Activated naive CD4-positive, alpha-beta T cell treated with anti-CD3 and anti-CD28 coated beads, Interleukin-2, amount 50 U/mL, for 24 hours (primary cell): Measurements from ENCODE around the gene SIK2.

Experiments used
- H3K27ac Mint-ChIP-seq: one replicate; pipeline ENCODE4 v1.8.0; 2021; ENCODE audit warnings: mild to moderate bottlenecking, mixed read lengths
- H3K27me3 Mint-ChIP-seq: one replicate; pipeline ENCODE4 v1.8.0; 2021; ENCODE audit warnings: mixed read lengths
- H3K36me3 Mint-ChIP-seq: one replicate; pipeline ENCODE4 v1.8.0; 2021; ENCODE audit warnings: mixed read lengths
- H3K4me1 Mint-ChIP-seq: one replicate; pipeline ENCODE4 v1.8.0; 2021; ENCODE audit warnings: mixed read lengths
- H3K4me3 Mint-ChIP-seq: one replicate; pipeline ENCODE4 v1.8.0; 2021; ENCODE audit warnings: mild to moderate bottlenecking, mixed read lengths
- H3K9me3 Mint-ChIP-seq: one replicate; pipeline ENCODE4 v1.8.0; 2021; ENCODE audit warnings: mixed read lengths

Gene SIK2

DNA sequence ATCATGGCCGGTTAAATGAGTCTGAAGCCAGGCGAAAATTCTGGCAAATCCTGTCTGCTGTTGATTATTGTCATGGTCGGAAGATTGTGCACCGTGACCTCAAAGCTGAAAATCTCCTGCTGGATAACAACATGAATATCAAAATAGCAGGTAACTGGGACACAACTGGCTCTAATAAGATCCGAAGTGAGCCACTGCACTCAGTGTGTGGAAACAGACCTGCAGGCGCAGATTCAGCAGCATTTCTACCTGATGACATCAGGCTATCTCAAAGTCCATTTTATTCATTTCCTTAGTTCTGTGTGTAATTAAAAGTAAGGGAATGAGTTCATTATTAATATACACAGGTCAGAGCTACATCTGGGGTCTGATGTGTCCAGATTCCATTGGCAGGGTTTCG, 85.8 kb downstream of the SIK2 start:
- H3K27ac Mint-ChIP-seq, result no peak overlapping the region
- no peaks in the 10 kb centered on the region for H3K4me1 Mint-ChIP-seq
- peaks cover 16% of the 10 kb centered on the region for H3K36me3 Mint-ChIP-seq
- no peak overlapping the region for H3K4me3 Mint-ChIP-seq
- no peaks in the 10 kb centered on the region for H3K9me3 Mint-ChIP-seq
- H3K27me3 Mint-ChIP-seq, result no peaks in the 10 kb centered on the region

GRCh38 chr11:111691176-111691575, 88.9 kb downstream of the SIK2 start:
- no peaks in the 10 kb centered on the region for H3K27me3 Mint-ChIP-seq
- H3K4me1 Mint-ChIP-seq, result no peaks in the 10 kb centered on the region
- peaks cover 18% of the 10 kb centered on the region for H3K36me3 Mint-ChIP-seq

DNA sequence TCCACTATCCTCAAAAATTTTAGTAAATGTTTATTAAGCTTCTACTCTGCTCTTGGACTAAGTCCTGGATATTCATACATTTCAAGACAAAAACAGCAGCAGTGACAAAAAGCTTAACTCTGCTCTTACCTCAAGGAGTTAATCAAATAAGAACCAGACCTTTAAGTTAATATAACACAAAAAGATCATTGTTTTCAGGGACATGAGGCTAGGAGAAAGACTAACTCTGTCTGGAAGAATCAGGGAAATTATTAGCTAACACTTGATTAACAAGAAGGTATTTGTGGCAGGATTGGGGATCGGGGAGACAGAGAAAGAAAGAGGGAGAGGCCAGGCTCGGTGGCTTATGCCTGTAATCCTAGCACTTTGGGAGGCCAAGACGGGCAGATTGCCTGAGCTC, 89.5 kb downstream of the SIK2 start:
- no peaks in the 10 kb centered on the region for H3K4me1 Mint-ChIP-seq
- no peaks in the 10 kb centered on the region for H3K27me3 Mint-ChIP-seq
- no peak overlapping the region for H3K27ac Mint-ChIP-seq
- H3K9me3 Mint-ChIP-seq, result no peaks in the 10 kb centered on the region
- no peak overlapping the region for H3K4me3 Mint-ChIP-seq
- H3K36me3 Mint-ChIP-seq, result peaks cover 18% of the 10 kb centered on the region

More at GRCh38 chr11:111691176-111691575, 88.9 kb downstream of the SIK2 start:
- Mint-ChIP-seq H3K9me3 (no peaks in the 10 kb centered on the region), H3K4me3 (no peak overlapping the region), H3K27ac (no peak overlapping the region)

DNA sequence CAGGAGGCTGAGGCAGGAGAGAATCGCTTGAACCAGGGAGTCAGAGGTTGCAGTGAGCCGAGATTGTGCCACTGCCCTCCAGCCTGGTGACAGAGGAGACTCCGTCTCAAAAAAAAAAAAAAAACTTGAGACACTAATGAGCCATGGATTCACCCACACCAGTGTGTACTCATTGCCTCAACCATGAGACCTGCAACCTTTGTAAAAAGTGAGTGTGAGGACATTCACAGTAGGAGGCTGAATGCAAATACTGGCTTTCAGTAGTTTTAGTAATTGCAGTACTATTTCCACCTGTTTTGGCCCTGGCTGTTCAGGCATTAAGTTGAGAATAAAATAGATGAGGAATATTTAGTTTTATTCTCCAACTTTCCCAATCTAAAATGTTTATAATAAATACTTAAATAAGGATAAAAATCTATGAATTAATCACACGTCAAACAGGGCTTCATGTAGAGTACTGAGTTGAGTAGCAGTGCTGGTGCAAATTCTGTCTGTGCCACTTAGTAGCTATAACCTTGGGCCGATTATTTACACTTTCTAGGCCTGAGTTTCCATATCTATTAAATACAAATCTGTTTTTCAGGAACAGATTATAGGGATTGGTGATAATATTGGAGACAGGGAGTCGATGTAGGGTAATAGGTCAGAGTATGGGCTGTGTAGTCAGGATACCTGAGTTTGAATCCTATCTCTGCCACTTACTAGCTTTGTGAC, 91.1 kb downstream of the SIK2 start:
- no peaks in the 10 kb centered on the region for H3K27me3 Mint-ChIP-seq
- H3K27ac Mint-ChIP-seq, result no peak overlapping the region
- no peak overlapping the region for H3K4me3 Mint-ChIP-seq
- H3K4me1 Mint-ChIP-seq, result no peaks in the 10 kb centered on the region
- peaks cover 12% of the 10 kb centered on the region for H3K36me3 Mint-ChIP-seq
- no peaks in the 10 kb centered on the region for H3K9me3 Mint-ChIP-seq

DNA sequence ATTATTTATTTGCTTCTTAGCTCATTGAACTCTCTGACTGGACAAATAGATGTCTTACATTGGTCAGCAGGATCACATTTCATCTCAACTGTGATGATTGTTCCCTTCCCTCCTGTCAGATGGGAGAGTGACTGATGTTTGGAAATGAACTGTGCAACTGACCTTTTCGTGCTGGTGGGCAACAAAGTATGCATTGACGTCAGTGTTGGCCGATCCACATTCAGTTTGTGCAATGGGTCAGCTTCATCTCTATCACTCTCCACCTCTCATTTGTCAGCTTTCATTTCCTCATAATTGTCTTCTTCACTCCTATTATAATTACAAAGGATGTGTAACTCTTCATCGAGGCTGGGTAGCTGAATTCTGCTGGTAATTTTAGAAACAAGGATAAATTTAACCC, 92.6 kb downstream of the SIK2 start:
- no peaks in the 10 kb centered on the region for H3K9me3 Mint-ChIP-seq
- no peak overlapping the region for H3K4me3 Mint-ChIP-seq
- peaks cover 4% of the 10 kb centered on the region for H3K4me1 Mint-ChIP-seq
- H3K27ac Mint-ChIP-seq, result no peak overlapping the region
- H3K27me3 Mint-ChIP-seq, result no peaks in the 10 kb centered on the region
- H3K36me3 Mint-ChIP-seq, result peaks cover 7% of the 10 kb centered on the region

GRCh38 chr11:111696556-111696955, 94.3 kb downstream of the SIK2 start:
- Mint-ChIP-seq H3K9me3 (no peaks in the 10 kb centered on the region), H3K36me3 (peaks cover 5% of the 10 kb centered on the region), H3K4me3 (no peak overlapping the region), H3K4me1 (peaks cover 4% of the 10 kb centered on the region), H3K27ac (no peak overlapping the region), H3K27me3 (no peaks in the 10 kb centered on the region)

DNA sequence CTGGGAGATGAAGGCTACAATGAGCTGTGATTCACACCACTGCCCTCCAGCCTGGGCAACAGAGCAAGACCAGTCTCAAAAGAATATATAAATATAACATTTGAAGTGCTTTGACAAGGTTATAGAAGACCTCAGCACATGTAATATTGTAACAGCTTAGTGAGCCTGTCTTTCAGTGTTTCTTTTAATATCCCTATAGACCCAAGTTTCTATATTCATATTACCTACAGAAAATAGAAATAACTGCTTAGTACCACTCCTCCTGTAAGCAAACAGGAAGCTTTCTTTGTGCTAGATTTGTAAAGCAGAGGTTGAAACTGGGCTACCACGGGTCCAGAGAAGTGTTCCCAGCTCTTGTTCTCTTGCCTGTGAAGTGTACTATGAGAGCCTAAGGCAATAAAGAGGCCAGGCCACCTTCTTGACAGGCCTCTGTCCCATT, 95.7 kb downstream of the SIK2 start:
- Mint-ChIP-seq H3K27ac (no peak overlapping the region), H3K4me1 (peaks cover 4% of the 10 kb centered on the region), H3K36me3 (peaks cover 2% of the 10 kb centered on the region), H3K9me3 (no peaks in the 10 kb centered on the region), H3K4me3 (no peak overlapping the region), H3K27me3 (no peaks in the 10 kb centered on the region)

GRCh38 chr11:111698852-111699559, 96.8 kb downstream of the SIK2 start:
- Mint-ChIP-seq H3K27me3 (no peaks in the 10 kb centered on the region), H3K4me1 (peaks cover 4% of the 10 kb centered on the region), H3K9me3 (no peaks in the 10 kb centered on the region), H3K36me3 (peaks cover 6% of the 10 kb centered on the region), H3K4me3 (no peak overlapping the region), H3K27ac (no peak overlapping the region)

DNA sequence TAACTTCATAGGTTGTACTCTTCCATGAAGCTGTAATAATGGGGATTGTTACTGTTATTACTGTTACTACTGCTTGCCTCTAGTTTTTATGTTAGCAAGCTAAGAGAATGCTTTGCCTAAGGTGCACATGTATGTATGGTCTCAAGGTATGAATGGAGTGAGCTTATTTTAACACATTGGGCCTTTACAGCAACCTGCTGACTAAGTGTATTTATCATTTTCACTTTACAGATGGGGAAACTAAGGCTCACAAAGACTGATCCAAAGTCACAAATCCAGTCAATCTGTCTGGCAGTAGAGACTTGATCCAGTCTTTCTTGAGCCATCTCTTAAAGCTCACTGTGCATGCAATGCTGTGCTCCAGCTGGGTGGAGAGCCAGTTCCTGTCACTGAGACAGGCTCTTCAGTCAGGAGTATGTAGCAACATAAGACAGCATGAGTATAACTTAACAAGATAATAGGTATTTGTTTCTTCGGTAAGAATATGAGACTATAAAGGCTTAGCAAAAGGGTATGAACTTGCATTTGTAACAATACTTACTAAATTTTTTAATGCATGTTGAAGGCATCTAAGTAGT, 97.4 kb downstream of the SIK2 start:
- Mint-ChIP-seq H3K36me3 (peaks cover 6% of the 10 kb centered on the region), H3K27ac (no peak overlapping the region), H3K4me1 (peaks cover 4% of the 10 kb centered on the region), H3K4me3 (no peak overlapping the region), H3K27me3 (no peaks in the 10 kb centered on the region), H3K9me3 (no peaks in the 10 kb centered on the region)

- H3K27ac Mint-ChIP-seq, result no peak overlapping the region
Measured at GRCh38 chr11:111700162-111700561, 97.9 kb downstream of the SIK2 start.

GRCh38 chr11:111702623-111703022, 100.4 kb downstream of the SIK2 start:
- H3K4me3 Mint-ChIP-seq, result no peak overlapping the region
- H3K27ac Mint-ChIP-seq, result no peak overlapping the region

More at GRCh38 chr11:111700162-111700561, 97.9 kb downstream of the SIK2 start:
- Mint-ChIP-seq H3K4me3 (no peak overlapping the region), H3K27me3 (no peaks in the 10 kb centered on the region), H3K9me3 (no peaks in the 10 kb centered on the region), H3K4me1 (peaks cover 4% of the 10 kb centered on the region), H3K36me3 (peaks cover 10% of the 10 kb centered on the region)

DNA sequence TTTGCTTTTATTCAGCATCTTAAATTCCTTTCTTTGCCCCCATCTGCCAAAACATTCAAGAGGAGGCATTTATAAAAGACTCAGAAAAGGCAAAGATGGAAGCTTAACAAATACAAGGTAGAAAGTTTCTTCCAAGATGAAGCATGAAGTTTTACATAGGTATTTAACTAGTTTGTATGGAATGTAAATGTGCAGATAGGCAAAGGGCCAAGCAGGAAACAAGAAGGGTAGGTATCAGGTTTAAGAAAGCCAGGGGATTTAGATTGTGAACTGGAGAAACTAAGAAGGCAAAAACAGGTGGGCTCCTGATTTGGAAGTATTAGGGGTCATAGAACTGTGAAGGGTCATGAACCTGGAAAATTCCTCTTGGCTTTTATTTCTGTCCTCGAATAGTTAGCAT, 101.3 kb downstream of the SIK2 start:
- peaks cover 16% of the 10 kb centered on the region for H3K36me3 Mint-ChIP-seq
- H3K4me3 Mint-ChIP-seq, result no peak overlapping the region
- no peaks in the 10 kb centered on the region for H3K9me3 Mint-ChIP-seq
- H3K27ac Mint-ChIP-seq, result no peak overlapping the region
- H3K4me1 Mint-ChIP-seq, result peaks cover 4% of the 10 kb centered on the region
- no peaks in the 10 kb centered on the region for H3K27me3 Mint-ChIP-seq

More at GRCh38 chr11:111702623-111703022, 100.4 kb downstream of the SIK2 start:
- H3K9me3 Mint-ChIP-seq, result no peaks in the 10 kb centered on the region
- peaks cover 16% of the 10 kb centered on the region for H3K36me3 Mint-ChIP-seq
- peaks cover 4% of the 10 kb centered on the region for H3K4me1 Mint-ChIP-seq
- no peaks in the 10 kb centered on the region for H3K27me3 Mint-ChIP-seq

DNA sequence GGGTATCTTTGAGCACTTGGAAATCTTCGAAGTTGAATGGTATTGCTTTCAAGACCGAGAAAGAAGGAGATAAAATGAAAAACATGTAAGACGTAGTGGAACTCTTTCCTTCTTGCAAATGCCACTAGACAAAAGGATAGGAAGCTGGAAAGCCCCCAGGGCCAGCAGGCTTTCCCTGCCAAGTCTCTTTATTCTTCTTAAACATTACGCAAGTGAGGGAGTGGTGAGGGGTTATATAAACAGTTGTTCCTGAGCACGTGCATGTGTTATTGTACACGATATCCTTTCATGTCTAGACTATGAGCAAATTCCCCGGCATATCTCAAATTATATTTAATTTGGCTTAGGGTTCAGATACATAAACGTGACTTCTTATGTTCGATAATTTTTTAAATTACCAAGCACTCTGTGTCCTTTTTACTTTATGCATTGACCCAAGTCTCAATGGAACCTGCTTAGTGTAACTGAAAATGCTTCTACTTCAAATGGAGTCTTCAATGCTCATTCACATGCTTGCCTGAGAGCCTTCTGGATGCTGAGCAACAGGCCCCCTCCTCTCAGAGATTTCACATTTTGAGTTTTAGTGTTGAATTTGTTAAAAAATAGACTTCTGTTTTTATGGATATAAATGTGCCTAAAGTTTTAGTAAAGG, 104.9 kb downstream of the SIK2 start:
- Mint-ChIP-seq H3K27me3 (no peaks in the 10 kb centered on the region), H3K4me1 (no peaks in the 10 kb centered on the region), H3K4me3 (no peak overlapping the region), H3K27ac (no peak overlapping the region), H3K9me3 (no peaks in the 10 kb centered on the region), H3K36me3 (peaks cover 20% of the 10 kb centered on the region)

GRCh38 chr11:111707691-111708067, 105.4 kb downstream of the SIK2 start:
- Mint-ChIP-seq H3K36me3 (peaks cover 21% of the 10 kb centered on the region), H3K27ac (no peak overlapping the region), H3K27me3 (no peaks in the 10 kb centered on the region), H3K4me1 (no peaks in the 10 kb centered on the region), H3K9me3 (no peaks in the 10 kb centered on the region), H3K4me3 (no peak overlapping the region)

DNA sequence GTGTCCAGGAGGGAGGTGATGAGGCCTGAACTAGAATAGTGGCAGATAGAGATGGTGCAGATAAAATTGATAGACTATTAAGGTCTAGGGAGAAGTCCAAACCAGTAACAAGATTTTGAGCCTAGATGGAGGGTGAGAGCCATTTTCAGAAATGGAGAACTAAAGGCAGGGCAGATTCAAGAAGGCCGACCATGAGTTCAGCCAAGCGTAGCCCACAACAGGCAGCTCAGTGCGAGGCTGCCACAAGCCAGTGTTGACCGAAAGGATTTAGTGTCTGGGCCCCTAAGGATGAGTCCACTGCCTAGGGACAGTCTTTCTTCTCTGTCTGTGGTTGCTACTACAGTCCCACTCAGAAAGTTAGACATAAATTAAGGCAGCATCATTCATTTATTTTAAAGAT, 112.3 kb downstream of the SIK2 start:
- no peaks in the 10 kb centered on the region for H3K27me3 Mint-ChIP-seq
- no peaks in the 10 kb centered on the region for H3K4me1 Mint-ChIP-seq
- no peaks in the 10 kb centered on the region for H3K9me3 Mint-ChIP-seq
- H3K27ac Mint-ChIP-seq, result no peak overlapping the region
- peaks cover 7% of the 10 kb centered on the region for H3K36me3 Mint-ChIP-seq
- no peak overlapping the region for H3K4me3 Mint-ChIP-seq
